Activated naive CD8-positive, alpha-beta T cell (primary cell): ENCODE measurements around the gene JMJD8.
A peak's percentile ranks its signal among the peaks of the same experiment; 100 is the strongest.

Experiments used
- H3K27ac Mint-ChIP-seq: one replicate; pipeline ENCODE4 v1.8.0; 2021; ENCODE audit warnings: mixed read lengths
- H3K27me3 Mint-ChIP-seq: one replicate; pipeline ENCODE4 v1.8.0; 2021; ENCODE audit warnings: mixed read lengths
- H3K36me3 Mint-ChIP-seq: one replicate; pipeline ENCODE4 v1.8.0; 2021; ENCODE audit warnings: mixed read lengths
- H3K4me1 Mint-ChIP-seq: one replicate; pipeline ENCODE4 v1.8.0; 2021; ENCODE audit warnings: low read depth, mixed read lengths
- H3K4me3 Mint-ChIP-seq: one replicate; pipeline ENCODE4 v1.8.0; 2021; ENCODE audit warnings: mild to moderate bottlenecking, mixed read lengths
- H3K9me3 Mint-ChIP-seq: one replicate; pipeline ENCODE4 v1.8.0; 2021; ENCODE audit warnings: low read depth, mixed read lengths

JMJD8 gene

DNA sequence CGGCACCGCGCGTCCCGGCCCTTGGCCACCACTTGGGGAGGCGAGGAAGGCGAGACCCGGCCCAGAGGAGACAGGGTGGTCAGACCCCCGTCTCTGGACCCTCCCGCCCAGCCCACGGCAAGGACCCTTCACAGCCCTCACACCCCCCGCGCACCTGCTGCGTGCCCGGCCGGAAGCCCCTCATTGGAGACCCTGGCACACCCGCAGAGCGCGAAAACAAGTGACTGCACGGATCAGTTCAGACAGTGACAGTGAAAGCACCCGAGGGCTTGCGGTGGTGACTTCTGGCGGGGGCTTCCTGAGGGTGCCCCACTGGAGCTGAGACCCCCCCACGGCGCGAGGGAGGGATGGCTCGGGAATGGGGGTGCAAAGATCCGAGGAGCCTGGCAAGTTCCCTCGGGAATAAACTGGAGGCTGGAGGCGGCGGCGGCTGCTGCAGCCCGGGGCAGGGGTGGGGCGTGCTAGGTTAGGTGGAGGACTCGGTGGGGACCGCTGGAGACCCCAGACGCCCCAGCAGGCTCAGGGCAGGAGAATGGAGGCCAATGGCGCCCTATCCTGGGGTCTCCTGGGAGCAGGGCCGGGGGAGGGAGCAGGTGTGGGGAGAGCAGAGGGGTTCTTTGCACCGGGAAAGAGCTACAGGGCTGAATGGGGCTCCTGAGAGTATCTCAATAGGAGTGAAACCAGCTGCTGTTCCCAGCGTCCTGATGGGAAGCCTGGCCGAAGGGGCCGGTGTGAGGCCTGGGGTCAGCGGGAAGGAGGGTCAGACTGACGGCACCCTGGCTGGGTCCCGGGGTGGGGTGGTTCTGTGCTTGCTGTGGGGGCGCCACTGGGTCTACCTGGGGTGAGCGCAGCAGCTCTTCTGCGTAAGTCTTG is 22.3 kb upstream of the JMJD8 start:
- Mint-ChIP-seq H3K4me1 (peaks cover 6% of the 10 kb centered on the region), H3K36me3 (no peaks in the 10 kb centered on the region), H3K27ac (no peak overlapping the region), H3K4me3 (peak overlapping the region; percentile 30), H3K27me3 (peaks cover 14% of the 10 kb centered on the region), H3K9me3 (no peaks in the 10 kb centered on the region)

DNA sequence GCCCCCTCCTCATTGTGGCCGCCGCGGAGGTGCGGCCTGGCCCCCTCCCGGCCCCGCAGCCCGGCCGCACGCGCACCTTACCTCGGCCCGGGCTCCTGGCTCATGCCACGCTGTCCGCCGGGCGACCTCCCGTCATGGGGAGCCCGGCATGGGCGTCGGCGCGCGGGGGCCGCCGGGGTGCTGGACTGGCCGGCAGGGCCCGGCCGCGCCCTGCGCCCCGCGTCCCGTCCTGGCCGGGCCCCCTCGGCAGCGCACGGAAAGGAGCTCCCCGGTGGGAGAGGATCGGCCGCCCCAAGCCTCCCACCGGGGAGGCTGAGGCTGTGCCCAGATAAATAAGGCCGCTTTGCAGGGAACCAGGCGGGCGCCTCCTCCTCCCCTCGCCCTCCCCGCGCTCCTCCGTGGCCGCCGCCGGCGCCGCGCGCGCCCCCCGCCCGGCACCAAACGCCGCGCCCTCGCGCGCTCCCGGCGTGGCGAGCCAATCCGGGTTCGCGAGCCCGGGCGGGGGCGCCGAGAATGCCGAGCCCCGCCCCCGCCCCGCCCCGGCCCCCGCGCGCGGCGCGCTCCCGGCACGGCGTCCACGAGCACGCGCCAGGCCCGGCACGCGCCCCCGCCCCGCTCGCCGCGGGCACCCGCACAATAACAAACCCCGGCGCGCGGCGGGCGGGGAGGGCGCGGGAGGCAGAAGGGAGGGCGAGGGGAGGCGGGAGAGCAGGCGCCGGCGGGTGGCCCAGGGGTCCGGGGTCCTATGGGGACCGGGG is 21.5 kb upstream of the JMJD8 start, which contains the start of gene FBXL16:
FBXL16 (minus strand) TSS at position 371 of the 758 bp plus-strand sequence. CDS start 8,396 bp downstream, outside the sequence.
- Mint-ChIP-seq H3K4me1 (peaks cover 8% of the 10 kb centered on the region), H3K27me3 (peaks cover 14% of the 10 kb centered on the region), H3K36me3 (no peaks in the 10 kb centered on the region), H3K9me3 (no peaks in the 10 kb centered on the region), H3K27ac (no peak within 1 kb of the TSS), H3K4me3 (peak within 1 kb of the TSS; percentile 30)

DNA sequence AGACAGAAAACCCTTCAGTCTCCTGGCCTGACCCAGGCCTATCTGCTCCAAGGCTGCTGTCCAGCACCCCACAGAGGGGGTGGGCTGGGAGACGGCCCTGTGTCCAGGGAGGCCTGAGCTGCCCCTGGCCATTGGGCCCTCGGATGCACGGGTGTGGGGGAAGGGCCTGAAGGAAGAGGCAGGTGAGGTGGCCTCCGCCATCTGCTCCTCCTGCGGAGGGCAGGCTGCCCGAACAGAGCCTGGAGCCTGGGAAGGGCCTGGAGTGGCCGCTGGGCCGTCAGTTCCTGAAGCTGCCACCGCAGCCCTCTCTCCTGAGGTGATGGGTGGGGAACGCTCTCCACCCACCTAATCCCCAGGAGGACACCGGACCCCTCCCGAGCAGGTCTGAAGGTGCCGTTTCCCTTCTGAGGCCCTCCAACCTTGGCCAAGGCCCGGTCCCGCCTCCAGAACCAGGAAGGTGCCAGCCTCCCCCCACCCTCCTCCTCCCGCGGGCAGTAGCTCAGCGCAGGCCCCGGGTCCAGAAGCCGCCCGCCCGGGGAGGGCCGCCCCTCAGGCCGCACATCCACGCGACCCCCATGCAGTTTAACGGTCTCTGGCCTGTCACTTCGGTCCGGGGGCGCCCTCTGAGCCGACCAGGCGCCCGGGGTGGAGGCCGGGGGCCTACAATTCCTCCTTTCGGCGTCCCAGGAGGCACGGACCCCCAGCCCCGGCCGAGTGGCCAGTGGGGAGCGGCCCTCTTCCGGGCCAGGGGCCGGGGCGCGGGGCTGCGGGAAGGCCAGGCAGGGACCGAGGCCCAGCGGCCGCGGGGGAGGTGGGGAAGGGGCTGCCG is 20.6 kb upstream of the JMJD8 start:
- no peak overlapping the region for H3K4me3 Mint-ChIP-seq
- H3K9me3 Mint-ChIP-seq, result no peaks in the 10 kb centered on the region
- H3K36me3 Mint-ChIP-seq, result no peaks in the 10 kb centered on the region
- H3K27ac Mint-ChIP-seq, result no peak overlapping the region
- peaks cover 10% of the 10 kb centered on the region for H3K4me1 Mint-ChIP-seq
- peaks cover 14% of the 10 kb centered on the region for H3K27me3 Mint-ChIP-seq

DNA sequence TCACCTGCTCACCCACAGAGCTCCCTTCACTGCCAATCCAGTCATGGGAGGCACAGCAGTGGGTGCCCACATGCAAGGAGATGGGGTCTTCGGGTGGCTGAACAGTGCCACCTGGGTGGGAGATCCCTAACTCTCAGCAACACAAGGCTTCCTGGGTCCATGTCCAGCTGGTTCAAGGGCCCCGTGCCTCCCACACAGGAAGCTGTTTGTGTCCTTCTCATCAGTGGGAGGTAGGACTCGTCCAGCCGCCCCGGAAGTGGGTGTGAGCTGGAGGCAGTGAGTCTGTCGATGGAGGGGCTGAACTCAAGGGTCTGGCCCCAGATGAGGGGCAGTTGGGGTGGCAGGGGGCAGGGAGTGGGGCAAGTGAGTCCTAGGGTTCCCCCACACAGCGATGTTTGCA is 19.9 kb upstream of the JMJD8 start:
- Mint-ChIP-seq H3K9me3 (no peaks in the 10 kb centered on the region), H3K27me3 (peaks cover 14% of the 10 kb centered on the region), H3K36me3 (no peaks in the 10 kb centered on the region), H3K4me1 (peaks cover 11% of the 10 kb centered on the region), H3K27ac (no peak overlapping the region), H3K4me3 (no peak overlapping the region)

DNA sequence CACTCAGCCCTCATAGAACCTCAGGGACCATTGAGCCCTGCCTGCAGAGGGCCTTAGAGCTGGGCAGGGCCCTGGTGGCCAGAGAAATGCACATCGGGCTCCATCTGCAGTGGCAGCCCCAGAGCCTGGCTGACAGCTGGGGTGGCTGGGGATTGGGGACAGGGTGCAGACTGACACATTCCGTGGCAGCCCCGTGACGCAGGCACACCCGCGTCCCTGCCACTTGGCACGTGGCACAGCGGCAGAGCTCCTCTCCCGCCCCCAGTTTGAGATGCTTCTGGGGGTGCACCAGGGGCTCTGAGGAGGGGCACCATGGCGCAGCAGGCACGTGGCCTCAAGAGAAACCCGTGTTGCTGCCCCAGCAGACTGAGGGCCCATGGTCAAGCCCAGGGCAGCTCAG is 19.3 kb upstream of the JMJD8 start:
- H3K4me3 Mint-ChIP-seq, result no peak overlapping the region
- peaks cover 13% of the 10 kb centered on the region for H3K4me1 Mint-ChIP-seq
- peaks cover 9% of the 10 kb centered on the region for H3K27me3 Mint-ChIP-seq
- H3K27ac Mint-ChIP-seq, result no peak overlapping the region
- no peaks in the 10 kb centered on the region for H3K36me3 Mint-ChIP-seq
- H3K9me3 Mint-ChIP-seq, result no peaks in the 10 kb centered on the region

DNA sequence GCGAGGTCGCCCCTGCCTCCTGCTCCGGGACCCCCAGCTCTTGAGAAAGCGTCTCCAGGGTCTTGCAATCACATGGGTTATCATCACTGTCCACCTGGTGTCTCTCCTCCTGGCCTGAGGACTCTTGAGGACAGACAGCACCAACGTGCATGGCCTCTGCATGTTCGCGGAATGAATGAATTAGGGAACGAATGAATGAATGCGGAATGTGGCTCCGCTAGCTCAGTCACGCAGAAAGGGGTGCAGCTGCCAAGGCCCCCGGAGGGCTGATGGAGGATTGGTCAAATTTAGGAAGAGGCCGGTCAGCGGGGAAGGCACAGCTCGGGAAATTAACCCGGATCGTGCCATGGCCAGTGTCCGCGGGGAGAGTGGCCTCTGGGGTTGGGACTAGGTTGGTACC is 18.2 kb upstream of the JMJD8 start:
- Mint-ChIP-seq H3K27me3 (peaks cover 2% of the 10 kb centered on the region), H3K27ac (no peak overlapping the region), H3K4me3 (no peak overlapping the region), H3K36me3 (no peaks in the 10 kb centered on the region), H3K4me1 (peaks cover 13% of the 10 kb centered on the region), H3K9me3 (no peaks in the 10 kb centered on the region)

DNA sequence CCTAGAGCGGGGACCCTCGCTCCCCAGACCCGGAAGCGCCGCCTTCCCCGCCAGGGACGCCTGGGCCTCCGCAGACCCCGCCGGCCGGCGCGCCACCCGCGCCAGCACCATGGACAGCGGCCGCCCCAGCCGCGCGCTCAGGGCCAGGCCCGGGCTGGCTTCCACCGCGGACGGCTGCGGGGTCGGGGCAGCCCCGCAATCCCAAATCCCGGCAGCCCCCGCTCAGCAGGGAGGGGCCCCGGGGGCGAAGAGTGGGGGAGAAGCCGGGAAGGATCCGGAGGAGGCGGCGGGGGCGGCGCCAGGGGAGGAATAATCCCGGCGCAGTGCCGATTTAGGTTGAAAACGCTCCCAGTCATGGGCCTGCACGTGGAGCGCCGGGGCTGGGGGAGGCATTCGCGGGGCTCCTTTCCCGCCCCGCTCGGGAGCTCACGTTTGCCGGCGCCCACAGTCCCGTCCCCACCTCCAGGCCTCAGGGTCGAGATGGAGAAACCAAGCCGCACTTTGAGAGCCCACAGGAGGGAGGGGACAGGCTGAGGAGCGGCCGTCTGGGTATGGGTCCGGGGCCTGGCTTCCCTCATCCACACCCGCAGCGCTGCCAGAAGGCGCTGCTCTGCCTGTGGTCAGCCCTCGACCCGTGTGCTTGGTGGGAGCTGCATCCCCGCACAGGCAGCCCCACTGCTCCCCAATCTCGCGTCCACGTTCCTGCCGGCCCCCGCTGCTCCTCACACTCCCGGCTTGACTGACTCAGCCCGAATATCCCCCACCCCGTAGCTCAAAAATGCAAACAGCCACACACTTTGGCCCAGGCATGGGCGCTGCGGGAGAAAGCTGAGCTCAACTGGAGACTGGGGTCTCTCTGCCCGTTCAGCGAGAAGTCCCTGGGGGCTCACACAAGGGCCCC is 16.8 kb upstream of the JMJD8 start:
- no peak overlapping the region for H3K27ac Mint-ChIP-seq
- H3K9me3 Mint-ChIP-seq, result no peaks in the 10 kb centered on the region
- peaks cover 2% of the 10 kb centered on the region for H3K27me3 Mint-ChIP-seq
- no peak overlapping the region for H3K4me3 Mint-ChIP-seq
- H3K4me1 Mint-ChIP-seq, result peaks cover 10% of the 10 kb centered on the region
- no peaks in the 10 kb centered on the region for H3K36me3 Mint-ChIP-seq

DNA sequence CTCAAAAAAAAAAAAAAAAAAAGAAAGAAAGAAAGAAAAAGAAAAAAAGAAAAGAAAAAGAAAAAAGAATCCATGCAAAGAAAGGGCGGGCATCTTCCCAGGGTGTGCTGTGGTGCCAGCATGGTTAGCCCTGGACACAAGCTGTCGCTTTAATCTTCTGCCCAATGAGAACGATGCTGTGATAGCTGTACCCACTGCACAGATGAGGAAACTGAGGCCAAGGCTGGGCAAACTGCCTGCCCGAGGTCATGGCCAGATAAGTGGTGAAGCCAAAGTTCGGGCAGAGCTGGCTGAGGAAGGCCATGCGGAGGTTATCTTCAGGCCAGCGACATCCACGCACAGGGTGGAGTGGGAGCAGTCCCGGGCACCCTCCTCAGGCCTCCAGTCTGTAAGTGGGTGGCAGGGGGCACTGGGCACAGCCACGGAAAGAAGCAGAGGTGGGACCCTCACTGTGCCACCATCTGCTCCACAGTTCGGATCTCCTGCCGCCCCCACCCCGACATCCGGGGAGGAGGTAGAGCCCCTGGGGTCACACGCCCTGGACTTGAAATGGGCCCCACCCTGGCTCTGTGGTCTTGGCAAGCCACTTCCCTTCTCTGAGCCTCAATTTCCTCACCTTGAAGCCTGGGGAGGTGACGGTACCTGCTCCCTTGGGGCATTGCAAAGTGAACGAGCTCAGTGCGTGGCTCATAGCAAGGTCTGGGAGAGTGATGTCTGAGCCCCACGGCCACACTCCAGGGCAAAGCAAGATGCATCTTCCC is 15.0 kb upstream of the JMJD8 start:
- Mint-ChIP-seq H3K4me1 (peaks cover 16% of the 10 kb centered on the region), H3K9me3 (no peaks in the 10 kb centered on the region), H3K4me3 (no peak overlapping the region), H3K27me3 (peaks cover 2% of the 10 kb centered on the region), H3K27ac (no peak overlapping the region), H3K36me3 (no peaks in the 10 kb centered on the region)

DNA sequence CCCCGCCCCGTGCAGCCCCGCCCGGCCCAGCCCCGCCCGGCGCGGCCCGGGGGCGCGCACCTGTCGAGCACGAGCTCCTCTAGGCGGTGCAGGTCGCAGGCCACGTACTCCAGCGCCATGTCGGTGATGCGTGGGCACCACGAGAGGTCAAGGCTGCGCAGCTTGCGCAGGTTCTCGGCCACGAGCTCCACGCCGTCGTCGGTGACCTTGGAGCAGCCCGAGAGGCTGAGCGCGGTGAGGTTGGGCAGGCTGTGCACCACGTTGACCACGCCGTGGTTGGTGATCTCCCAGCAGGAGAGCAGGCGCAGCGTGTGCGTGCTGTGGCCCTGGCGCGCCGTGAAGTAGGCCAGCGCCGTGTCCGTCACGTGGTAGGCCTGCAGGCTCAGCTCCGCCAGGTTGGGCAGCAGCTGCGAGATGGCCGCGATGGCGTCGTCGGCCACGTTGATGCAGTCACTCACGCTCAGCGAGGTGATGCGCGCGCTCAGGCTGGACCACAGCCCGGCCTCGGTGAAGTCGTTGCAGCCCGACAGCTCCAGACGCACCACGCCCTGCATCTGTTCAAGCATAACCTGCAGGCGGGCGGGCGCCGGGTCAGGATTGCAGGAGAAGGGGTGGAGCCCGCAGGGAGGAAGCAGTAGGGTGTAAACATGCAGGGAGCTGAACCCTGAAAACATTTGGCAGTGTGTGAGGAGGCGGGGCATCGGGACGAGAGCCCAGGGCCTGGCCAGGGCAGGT is 11.4 kb upstream of the JMJD8 start:
- H3K4me1 Mint-ChIP-seq, result peaks cover 16% of the 10 kb centered on the region

DNA sequence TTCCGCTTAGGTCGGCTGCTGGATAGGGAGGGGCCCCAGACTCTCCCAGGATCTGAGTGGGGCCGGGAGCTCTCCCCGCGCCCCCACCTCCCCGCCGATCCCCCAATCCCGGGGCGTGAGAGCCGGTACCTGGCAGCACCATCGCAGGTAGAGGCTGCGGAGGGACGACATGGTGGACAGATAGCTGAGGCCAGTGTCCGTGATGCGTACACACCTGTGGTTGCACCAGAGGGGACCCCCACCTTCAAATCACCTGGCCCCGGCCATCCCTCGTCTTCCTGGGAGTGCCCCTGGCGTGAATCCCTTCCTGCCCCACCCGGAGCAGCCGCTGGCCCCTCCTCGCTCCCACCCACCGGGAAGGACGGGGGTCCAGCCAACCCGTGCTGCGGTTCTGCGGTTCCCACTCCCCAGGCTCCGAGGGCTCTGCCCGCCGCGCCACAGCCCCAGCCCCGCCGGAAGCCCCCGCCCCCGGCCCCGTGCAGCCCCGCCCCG is 10.8 kb upstream of the JMJD8 start:
- H3K4me1 Mint-ChIP-seq, result peaks cover 14% of the 10 kb centered on the region
- no peak overlapping the region for H3K27ac Mint-ChIP-seq
- H3K27me3 Mint-ChIP-seq, result no peaks in the 10 kb centered on the region
- no peak overlapping the region for H3K4me3 Mint-ChIP-seq
- H3K36me3 Mint-ChIP-seq, result no peaks in the 10 kb centered on the region
- H3K9me3 Mint-ChIP-seq, result no peaks in the 10 kb centered on the region

More for the DNA sequence above, 11.4 kb upstream of the JMJD8 start:
- no peaks in the 10 kb centered on the region for H3K27me3 Mint-ChIP-seq
- no peak overlapping the region for H3K27ac Mint-ChIP-seq
- H3K4me3 Mint-ChIP-seq, result peak overlapping the region; percentile 82
- H3K9me3 Mint-ChIP-seq, result no peaks in the 10 kb centered on the region
- no peaks in the 10 kb centered on the region for H3K36me3 Mint-ChIP-seq

DNA sequence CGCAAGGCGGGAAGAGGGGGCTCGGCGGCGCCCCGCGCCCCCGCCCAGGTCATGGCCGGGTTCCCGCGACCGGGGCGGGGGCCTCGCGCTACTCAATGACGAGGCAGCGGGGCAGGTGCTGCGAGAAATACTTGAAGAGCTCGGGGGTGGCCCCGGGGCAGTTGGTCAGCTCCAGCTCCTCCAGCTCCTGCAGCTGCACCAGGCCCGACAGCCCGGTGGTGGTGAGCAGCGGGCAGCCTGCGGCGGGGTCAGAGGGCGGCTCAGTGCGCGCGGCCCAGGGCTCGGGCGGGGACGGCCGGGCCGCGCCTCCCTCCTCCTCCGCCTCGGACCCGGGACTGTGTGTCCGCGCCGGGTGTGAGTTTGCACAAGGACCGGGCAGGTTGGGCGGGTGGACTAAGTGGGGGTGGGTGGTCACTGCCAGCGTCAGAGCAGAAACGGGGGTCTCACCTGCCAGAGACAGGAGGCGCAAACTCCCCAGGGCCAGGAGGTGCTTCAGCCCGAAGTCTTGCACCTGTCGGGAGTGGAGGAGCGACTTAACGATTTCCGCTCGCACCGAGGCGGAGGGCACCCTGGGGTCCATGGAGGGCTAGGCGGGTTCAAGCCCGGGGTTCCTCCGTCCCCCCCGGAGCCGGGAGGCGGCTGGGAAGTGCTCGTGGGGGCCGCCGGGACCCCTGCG is 10.2 kb upstream of the JMJD8 start:
- no peaks in the 10 kb centered on the region for H3K27me3 Mint-ChIP-seq

DNA sequence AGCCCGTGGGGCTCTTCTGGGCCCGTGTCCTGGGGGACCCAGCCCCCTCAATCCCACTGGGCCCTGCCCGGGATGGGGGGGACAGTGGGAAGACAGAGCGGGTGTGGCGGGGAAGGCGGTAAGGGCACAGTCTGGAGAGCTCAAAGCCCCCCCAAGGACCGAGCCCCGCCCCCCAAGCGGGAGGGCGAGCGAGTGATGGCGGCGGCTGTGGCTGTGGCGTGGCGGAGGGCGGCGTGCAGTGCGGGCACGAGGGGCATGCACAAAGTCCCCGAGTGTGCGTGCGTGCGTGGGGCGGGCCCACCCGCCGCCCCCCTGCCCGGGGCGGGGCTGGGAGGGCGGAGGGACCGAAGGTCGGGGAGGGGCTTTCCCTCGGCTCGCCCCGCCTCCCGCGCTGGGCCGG is 9.6 kb upstream of the JMJD8 start:
- Mint-ChIP-seq H3K36me3 (no peaks in the 10 kb centered on the region), H3K4me1 (peaks cover 18% of the 10 kb centered on the region), H3K9me3 (no peaks in the 10 kb centered on the region), H3K4me3 (peak overlapping the region; percentile 44), H3K27ac (no peak overlapping the region), H3K27me3 (no peaks in the 10 kb centered on the region)

More for the DNA sequence above, 10.2 kb upstream of the JMJD8 start:
- H3K4me3 Mint-ChIP-seq, result peak overlapping the region; percentile 70
- no peak overlapping the region for H3K27ac Mint-ChIP-seq
- H3K4me1 Mint-ChIP-seq, result peaks cover 17% of the 10 kb centered on the region
- H3K9me3 Mint-ChIP-seq, result no peaks in the 10 kb centered on the region
- no peaks in the 10 kb centered on the region for H3K36me3 Mint-ChIP-seq
